Chondrocyte (in vitro differentiated cells): ENCODE measurements around the gene DGKB. TPM values are rescaled to one million over a fixed set of nuclear protein-coding genes. Genes with fewer than 3 reads are reported as not detected.

Experiments
- DNase-seq: peaks from one replicate; pipeline ENCODE4 v3.0.0; 2021; ENCODE audit warnings: mixed read lengths, low spot score
- H3K27ac Mint-ChIP-seq: one replicate; pipeline ENCODE4 v1.8.0; 2021; ENCODE audit warnings: mild to moderate bottlenecking, moderate library complexity, mixed read lengths; ENCODE audit not compliant: unreplicated experiment
- H3K27me3 Mint-ChIP-seq: 2 replicates; pipeline ENCODE4 v1.8.0; 2021; ENCODE audit warnings: low read depth, mixed read lengths
- H3K36me3 Mint-ChIP-seq: 2 replicates; pipeline ENCODE4 v1.8.0; 2021; ENCODE audit warnings: low read depth, mixed read lengths
- H3K4me1 Mint-ChIP-seq: 2 replicates; pipeline ENCODE4 v1.8.0; 2021; ENCODE audit warnings: low read depth, mild to moderate bottlenecking, mixed read lengths
- H3K4me3 Mint-ChIP-seq: one replicate; pipeline ENCODE4 v1.8.0; 2021; ENCODE audit warnings: mild to moderate bottlenecking, moderate library complexity, mixed read lengths; ENCODE audit not compliant: unreplicated experiment
- H3K9me3 Mint-ChIP-seq: 2 replicates; pipeline ENCODE4 v1.8.0; 2021; ENCODE audit warnings: low read depth, mixed read lengths
- total RNA-seq: library from RNA; stranded (reverse); gene quantifications from 3 replicates; pipeline ENCODE4 v1.2.1, GENCODE V29; 2021
- TF ChIP-seq, protein P1 (sequence below): fragments of 200-600 bp; sonication (generic); IDR thresholded peaks from 2 replicates; pipeline ENCODE4 v1.5.0; 2021; ENCODE audit warnings: antibody characterized with exemption, mild to moderate bottlenecking, moderate library complexity

DGKB gene
- total RNA-seq, 1 donor from 2014 or later: 0.60 TPM

DNA sequence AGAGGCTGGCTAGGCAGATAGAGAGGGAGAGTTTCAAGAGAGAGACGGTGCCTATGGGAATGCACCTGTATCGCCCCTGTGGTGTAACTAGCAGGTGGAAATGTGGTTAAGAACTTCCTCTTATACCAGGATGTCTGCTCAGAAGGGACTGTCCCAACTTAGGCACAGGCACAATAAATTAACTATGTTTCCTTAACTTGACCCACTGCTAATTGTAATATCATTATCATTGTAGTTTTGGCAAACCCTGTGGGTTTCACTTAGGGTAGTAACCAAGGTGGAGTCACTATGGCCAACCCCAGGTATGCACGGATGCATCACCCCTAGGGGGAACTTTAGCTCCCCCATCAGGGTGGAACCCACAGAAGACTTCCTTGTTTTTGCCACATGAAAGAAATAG, 455.7 kb downstream of the DGKB start:
- TF ChIP-seq, protein P1, sequence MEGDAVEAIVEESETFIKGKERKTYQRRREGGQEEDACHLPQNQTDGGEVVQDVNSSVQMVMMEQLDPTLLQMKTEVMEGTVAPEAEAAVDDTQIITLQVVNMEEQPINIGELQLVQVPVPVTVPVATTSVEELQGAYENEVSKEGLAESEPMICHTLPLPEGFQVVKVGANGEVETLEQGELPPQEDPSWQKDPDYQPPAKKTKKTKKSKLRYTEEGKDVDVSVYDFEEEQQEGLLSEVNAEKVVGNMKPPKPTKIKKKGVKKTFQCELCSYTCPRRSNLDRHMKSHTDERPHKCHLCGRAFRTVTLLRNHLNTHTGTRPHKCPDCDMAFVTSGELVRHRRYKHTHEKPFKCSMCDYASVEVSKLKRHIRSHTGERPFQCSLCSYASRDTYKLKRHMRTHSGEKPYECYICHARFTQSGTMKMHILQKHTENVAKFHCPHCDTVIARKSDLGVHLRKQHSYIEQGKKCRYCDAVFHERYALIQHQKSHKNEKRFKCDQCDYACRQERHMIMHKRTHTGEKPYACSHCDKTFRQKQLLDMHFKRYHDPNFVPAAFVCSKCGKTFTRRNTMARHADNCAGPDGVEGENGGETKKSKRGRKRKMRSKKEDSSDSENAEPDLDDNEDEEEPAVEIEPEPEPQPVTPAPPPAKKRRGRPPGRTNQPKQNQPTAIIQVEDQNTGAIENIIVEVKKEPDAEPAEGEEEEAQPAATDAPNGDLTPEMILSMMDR: no peak
- H3K9me3 Mint-ChIP-seq: peaks cover 5% of the 10 kb centered on the region
- no peaks in the 10 kb centered on the region for H3K27me3 Mint-ChIP-seq
- H3K27ac Mint-ChIP-seq: no peak overlapping the region
- no peak overlapping the region for H3K4me3 Mint-ChIP-seq
- no peaks in the 10 kb centered on the region for H3K4me1 Mint-ChIP-seq
- no peaks in the 10 kb centered on the region for H3K36me3 Mint-ChIP-seq
- no peak for DNase-seq

DNA sequence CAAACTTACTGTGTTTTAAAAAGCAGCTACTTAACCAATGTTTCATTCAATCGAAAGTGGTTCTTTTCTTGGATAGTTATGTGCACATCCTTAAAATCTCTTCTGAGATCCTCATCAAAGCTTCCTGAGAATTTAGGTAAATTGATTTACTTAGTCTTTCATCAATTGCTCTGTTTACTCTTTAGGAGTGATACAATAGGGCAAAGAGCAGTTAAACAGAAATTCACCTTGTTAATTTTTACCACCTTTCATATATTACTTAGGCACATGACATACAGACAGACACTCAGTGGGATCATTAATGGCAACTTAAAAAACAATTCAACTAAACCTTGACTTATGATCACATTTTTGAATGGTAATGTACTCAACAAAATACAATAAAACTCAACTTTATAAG, 456.3 kb downstream of the DGKB start:
- TF ChIP-seq, protein P1: no peak

DNA sequence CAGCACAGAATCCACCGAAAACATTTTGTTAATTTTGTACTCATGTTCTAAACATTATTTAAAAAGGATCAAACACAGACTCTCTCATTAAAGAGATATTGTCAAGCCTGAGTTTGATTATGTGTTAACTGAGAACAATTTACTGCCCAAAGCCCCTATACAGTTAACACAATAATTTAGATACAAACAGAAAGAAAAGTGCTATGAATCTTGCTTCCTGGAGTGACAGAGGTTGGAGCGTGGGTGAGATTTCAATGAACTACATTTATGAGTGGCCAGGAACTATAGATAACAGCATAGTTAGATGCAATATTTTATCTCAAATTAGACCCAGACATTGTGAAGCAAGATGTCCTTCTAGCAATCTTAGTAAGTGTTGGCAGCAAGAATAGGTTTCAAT, 464.2 kb downstream of the DGKB start:
- no peak overlapping the region for H3K4me3 Mint-ChIP-seq
- no peaks in the 10 kb centered on the region for H3K9me3 Mint-ChIP-seq
- H3K4me1 Mint-ChIP-seq: no peaks in the 10 kb centered on the region
- H3K27me3 Mint-ChIP-seq: no peaks in the 10 kb centered on the region
- TF ChIP-seq, protein P1: no peak
- H3K27ac Mint-ChIP-seq: no peak overlapping the region
- DNase-seq: no peak
- H3K36me3 Mint-ChIP-seq: no peaks in the 10 kb centered on the region

More for the DNA sequence above, 456.3 kb downstream of the DGKB start:
- peaks cover 5% of the 10 kb centered on the region for H3K9me3 Mint-ChIP-seq
- H3K27me3 Mint-ChIP-seq: no peaks in the 10 kb centered on the region
- no peak overlapping the region for H3K27ac Mint-ChIP-seq
- H3K4me3 Mint-ChIP-seq: no peak overlapping the region
- no peaks in the 10 kb centered on the region for H3K36me3 Mint-ChIP-seq
- DNase-seq: no peak
- no peaks in the 10 kb centered on the region for H3K4me1 Mint-ChIP-seq

DNA sequence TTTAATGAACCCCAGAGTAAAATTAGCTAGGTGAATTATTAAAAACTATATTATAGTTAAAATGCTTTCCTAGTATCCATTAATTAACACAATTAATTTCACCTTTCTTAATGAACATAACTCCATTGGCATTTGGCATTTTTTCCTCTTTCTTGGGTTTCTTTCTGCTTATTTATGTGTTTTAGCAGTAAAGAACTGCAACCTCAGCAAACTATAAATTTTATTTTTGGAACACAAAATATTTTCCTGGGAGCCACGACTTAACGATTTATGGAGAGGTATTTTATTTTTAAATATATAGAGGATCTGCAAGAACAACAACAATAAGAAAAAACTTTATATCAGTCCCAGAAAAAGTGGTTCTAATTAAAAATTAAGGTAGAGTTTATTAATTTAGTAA, 465.7 kb downstream of the DGKB start:
- DNase-seq: no peak
- Mint-ChIP-seq H3K36me3 (no peaks in the 10 kb centered on the region), H3K27me3 (no peaks in the 10 kb centered on the region), H3K4me1 (no peaks in the 10 kb centered on the region), H3K4me3 (no peak overlapping the region), H3K27ac (no peak overlapping the region), H3K9me3 (no peaks in the 10 kb centered on the region)
- TF ChIP-seq, protein P1: no peak

DNA sequence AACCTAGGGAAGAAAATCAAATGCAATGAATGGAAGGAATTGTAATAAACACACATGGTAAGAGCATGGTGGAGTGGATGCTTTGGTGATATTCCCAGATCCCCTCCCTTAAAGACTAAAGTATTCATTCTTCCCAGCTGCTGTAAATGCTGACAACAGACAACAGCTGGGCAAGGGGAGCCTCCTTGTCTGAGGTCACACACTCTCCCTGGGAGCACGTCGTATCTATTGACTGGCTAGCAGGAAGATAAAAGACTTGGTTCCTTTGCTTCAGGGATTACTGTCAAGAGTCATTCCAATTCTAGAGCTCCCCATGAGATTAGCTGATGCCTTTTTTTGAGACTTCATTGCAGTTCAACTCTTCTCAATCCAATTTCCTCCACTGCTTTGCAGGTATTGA, 469.6 kb downstream of the DGKB start:
- no peaks in the 10 kb centered on the region for H3K4me1 Mint-ChIP-seq
- H3K9me3 Mint-ChIP-seq: peaks cover 5% of the 10 kb centered on the region
- DNase-seq: no peak
- TF ChIP-seq, protein P1: no peak
- H3K36me3 Mint-ChIP-seq: peaks cover 3% of the 10 kb centered on the region
- H3K27ac Mint-ChIP-seq: no peak overlapping the region
- no peak overlapping the region for H3K4me3 Mint-ChIP-seq
- no peaks in the 10 kb centered on the region for H3K27me3 Mint-ChIP-seq
